SK-N-SH treated with all-trans-retinoic acid at 6 μM for 48 hours (cell line): ENCODE data around the gene RAB5B.

Experiments
- ESRRG ChIP-seq: fragments of 250-450 bp; sonication (Bioruptor Pico); IDR thresholded peaks from 2 replicates; pipeline ENCODE4 v1.6.1; 2021; ENCODE audit warnings: mild to moderate bottlenecking
- TCF4 ChIP-seq: fragments of 250-450 bp; sonication (Bioruptor Pico); IDR thresholded peaks from 2 replicates; pipeline ENCODE4 v1.8.0; 2021; ENCODE audit warnings: mild to moderate bottlenecking, moderate library complexity, borderline replicate concordance
- ZFP30 ChIP-seq: fragments of 450-650 bp; formaldehyde crosslinking; IDR thresholded peaks from 2 replicates; pipeline ENCODE4 v1.5.0; 2022; ENCODE audit warnings: mild to moderate bottlenecking, moderate library complexity

DNA sequence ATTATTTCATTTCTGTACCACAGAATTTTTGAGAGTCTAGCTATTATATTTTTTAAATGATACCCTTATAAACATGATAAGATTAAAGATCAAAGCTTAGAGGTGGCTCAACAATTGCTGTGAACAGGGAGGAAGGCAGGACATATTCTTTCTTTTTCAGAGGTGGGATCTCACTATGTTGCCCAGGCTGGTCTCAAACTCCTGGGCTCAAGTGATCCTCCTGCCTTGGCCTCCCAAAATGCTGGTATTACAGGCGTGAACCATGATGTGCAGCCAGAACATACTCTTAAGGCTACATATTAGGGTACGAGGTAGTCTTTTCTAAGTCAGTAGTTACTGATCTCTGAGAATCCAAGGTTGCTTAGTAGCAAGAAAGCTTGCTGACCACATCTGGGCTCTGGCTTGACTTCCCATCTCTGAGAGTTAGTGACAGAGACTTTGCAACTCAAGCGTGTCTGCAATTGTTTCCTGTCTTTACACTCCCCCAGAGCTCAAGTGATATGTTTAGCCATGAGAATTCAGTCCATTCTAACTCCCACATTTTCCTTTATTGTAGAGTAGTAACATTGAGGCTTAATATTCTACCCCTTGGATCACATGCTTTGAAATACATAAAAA lies 8.6 kb downstream of the RAB5B start:
- TF ChIP-seq TCF4 (CRISPR knock-in tag) (no peak), ESRRG (CRISPR knock-in tag) (no peak), ZFP30 (no peak)
